Neural progenitor cell (in vitro differentiated cells): ENCODE data around the gene MRPS12. TPM values are rescaled to one million over a fixed set of nuclear protein-coding genes. Genes with fewer than 3 reads are reported as not detected.

Experiments
- DNase-seq: peaks from one replicate; pipeline ENCODE4 v3.0.0-alpha.2; 2016; ENCODE audit warnings: low spot score
- H2AFZ ChIP-seq: fragments of 200-600 bp; sonication (generic); replicated peaks from 2 replicates; pipeline ENCODE4 v1.6.1; 2016; ENCODE audit warnings: antibody characterized with exemption
- H3F3A ChIP-seq: fragments of 200-600 bp; sonication (generic); 2 replicates; pipeline ENCODE4 v1.6.1; 2016; ENCODE audit warnings: antibody characterized with exemption, low read depth
- H3K27ac ChIP-seq: fragments of 200-600 bp; sonication (generic); 2 replicates; pipeline ENCODE4 v1.5.1; 2016; ENCODE audit warnings: mild to moderate bottlenecking
- H3K27me3 ChIP-seq: fragments of 200-600 bp; sonication (generic); 2 replicates; pipeline ENCODE4 v1.6.1; 2016; ENCODE audit warnings: mild to moderate bottlenecking, moderate library complexity
- H3K36me3 ChIP-seq: fragments of 200-600 bp; sonication (generic); 2 replicates; pipeline ENCODE4 v1.5.1; 2016
- H3K4me1 ChIP-seq: fragments of 200-600 bp; sonication (generic); 2 replicates; pipeline ENCODE4 v1.6.1; 2016; ENCODE audit warnings: mixed run types
- H3K4me2 ChIP-seq: fragments of 200-600 bp; sonication (generic); 2 replicates; pipeline ENCODE4 v1.6.1; 2016
- H3K4me3 ChIP-seq: fragments of 200-600 bp; sonication (generic); 2 replicates; pipeline ENCODE4 v1.5.1; 2016
- H3K79me2 ChIP-seq: fragments of 200-600 bp; sonication (generic); 2 replicates; pipeline ENCODE4 v1.6.1; 2016; ENCODE audit warnings: low read depth
- H3K9ac ChIP-seq: fragments of 200-600 bp; sonication (generic); 2 replicates; pipeline ENCODE4 v1.6.1; 2016
- H3K9me3 ChIP-seq: fragments of 200-600 bp; sonication (generic); 2 replicates; pipeline ENCODE4 v1.5.1; 2016; ENCODE audit warnings: low read depth
- H4K20me1 ChIP-seq: fragments of 200-600 bp; sonication (generic); 2 replicates; pipeline ENCODE4 v1.6.1; 2016; ENCODE audit warnings: low read depth
- H3K27ac Mint-ChIP-seq: 3 replicates; pipeline ENCODE4 v1.8.0; 2021; ENCODE audit warnings: mixed read lengths
- H3K27me3 Mint-ChIP-seq: 2 replicates; pipeline ENCODE4 v1.8.0; 2022; ENCODE audit warnings: low read depth, mild to moderate bottlenecking, inconsistent platforms, moderate library complexity, mixed read lengths; ENCODE audit not compliant: insufficient read depth
- H3K36me3 Mint-ChIP-seq: 3 replicates; pipeline ENCODE4 v1.8.0; 2021; ENCODE audit warnings: mixed read lengths
- H3K4me1 Mint-ChIP-seq: 3 replicates; pipeline ENCODE4 v1.8.0; 2021; ENCODE audit warnings: mixed read lengths
- H3K4me3 Mint-ChIP-seq: 3 replicates; pipeline ENCODE4 v1.8.0; 2021; ENCODE audit warnings: mild to moderate bottlenecking, moderate library complexity, mixed read lengths
- H3K9me3 Mint-ChIP-seq: 3 replicates; pipeline ENCODE4 v1.8.0; 2020; ENCODE audit warnings: mixed read lengths
- EZH2 ChIP-seq: fragments of 200-600 bp; sonication (generic); IDR thresholded peaks from 2 replicates; pipeline ENCODE4 v1.6.1; 2017; ENCODE audit warnings: antibody characterized with exemption, mild to moderate bottlenecking, moderate library complexity
- EZH2phosphoT487 ChIP-seq: fragments of 200-600 bp; sonication (generic); IDR thresholded peaks from 2 replicates; pipeline ENCODE4 v1.6.1; 2017; ENCODE audit warnings: antibody characterized with exemption
- total RNA-seq: library from RNA; depleted of rRNA; stranded (reverse); fragments of >200 nt; gene quantifications from 2 replicates; pipeline ENCODE4 v1.2.3, GENCODE V29; 2015; ENCODE audit warnings: low replicate concordance
- TF ChIP-seq, protein P1 (sequence below): fragments of 200-600 bp; sonication (generic); IDR thresholded peaks from 2 replicates; pipeline ENCODE4 v1.5.1; 2017; ENCODE audit warnings: antibody characterized with exemption, mild to moderate bottlenecking

The MRPS12 gene
- total RNA-seq, 1 donor from 2014 or later, result 9.2 TPM

GRCh38 chr19:38899447-38900201, 31.1 kb upstream of the MRPS12 start, which contains the start of the genes NFKBIB and SIRT2:
NFKBIB (plus strand) TSS chr19:38899969; CDS start chr19:38900033, 64 bp downstream.
SIRT2 (minus strand) TSS chr19:38899618; CDS start chr19:38899521, 97 bp downstream.
- H3K9ac ChIP-seq, result peak within 1 kb of the TSS; percentile 28
- Mint-ChIP-seq H3K36me3 (peaks cover 2% of the 10 kb centered on the region), H3K27ac (peak within 1 kb of the TSS; percentile 14), H3K9me3 (no peaks in the 10 kb centered on the region), H3K4me3 (peak within 1 kb of the TSS; percentile 98), H3K27me3 (peaks cover 7% of the 10 kb centered on the region), H3K4me1 (peaks cover 11% of the 10 kb centered on the region)
- peaks cover 16% of the 10 kb centered on the region for H3K79me2 ChIP-seq
- no peak for TF ChIP-seq EZH2phosphoT487
- TF ChIP-seq EZH2, result no peak
- TF ChIP-seq, protein P1, sequence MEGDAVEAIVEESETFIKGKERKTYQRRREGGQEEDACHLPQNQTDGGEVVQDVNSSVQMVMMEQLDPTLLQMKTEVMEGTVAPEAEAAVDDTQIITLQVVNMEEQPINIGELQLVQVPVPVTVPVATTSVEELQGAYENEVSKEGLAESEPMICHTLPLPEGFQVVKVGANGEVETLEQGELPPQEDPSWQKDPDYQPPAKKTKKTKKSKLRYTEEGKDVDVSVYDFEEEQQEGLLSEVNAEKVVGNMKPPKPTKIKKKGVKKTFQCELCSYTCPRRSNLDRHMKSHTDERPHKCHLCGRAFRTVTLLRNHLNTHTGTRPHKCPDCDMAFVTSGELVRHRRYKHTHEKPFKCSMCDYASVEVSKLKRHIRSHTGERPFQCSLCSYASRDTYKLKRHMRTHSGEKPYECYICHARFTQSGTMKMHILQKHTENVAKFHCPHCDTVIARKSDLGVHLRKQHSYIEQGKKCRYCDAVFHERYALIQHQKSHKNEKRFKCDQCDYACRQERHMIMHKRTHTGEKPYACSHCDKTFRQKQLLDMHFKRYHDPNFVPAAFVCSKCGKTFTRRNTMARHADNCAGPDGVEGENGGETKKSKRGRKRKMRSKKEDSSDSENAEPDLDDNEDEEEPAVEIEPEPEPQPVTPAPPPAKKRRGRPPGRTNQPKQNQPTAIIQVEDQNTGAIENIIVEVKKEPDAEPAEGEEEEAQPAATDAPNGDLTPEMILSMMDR, result no peak
- peak within 1 kb of the TSS; percentile 60 for H3K4me3 ChIP-seq
- peak within 1 kb of the TSS; percentile 86 for H3K4me2 ChIP-seq
- no peaks in the 10 kb centered on the region for H3K36me3 ChIP-seq
- peaks cover 11% of the 10 kb centered on the region for H3F3A ChIP-seq
- H2AFZ ChIP-seq, result peak within 1 kb of the TSS; percentile 86
- H3K27ac ChIP-seq, result no peak within 1 kb of the TSS
- DNase-seq, result peak; percentile 100
- no peaks in the 10 kb centered on the region for H3K9me3 ChIP-seq
- H3K27me3 ChIP-seq, result peaks cover 11% of the 10 kb centered on the region
- peaks cover 11% of the 10 kb centered on the region for H3K4me1 ChIP-seq
- no peaks in the 10 kb centered on the region for H4K20me1 ChIP-seq

- peaks cover 7% of the 10 kb centered on the region for H3K27me3 Mint-ChIP-seq
- Histone ChIP-seq H4K20me1 (no peaks in the 10 kb centered on the region), H3K79me2 (peaks cover 16% of the 10 kb centered on the region), H3F3A (peaks cover 11% of the 10 kb centered on the region), H3K9me3 (no peaks in the 10 kb centered on the region), H3K27ac (no peak overlapping the region), H3K4me3 (peak overlapping the region; percentile 60), H3K9ac (peak overlapping the region; percentile 28), H3K4me2 (peak overlapping the region; percentile 81), H2AFZ (peak overlapping the region; percentile 47), H3K36me3 (no peaks in the 10 kb centered on the region), H3K4me1 (peaks cover 11% of the 10 kb centered on the region), H3K27me3 (peaks cover 11% of the 10 kb centered on the region)
- no peak overlapping the region for H3K27ac Mint-ChIP-seq
- H3K36me3 Mint-ChIP-seq, result peaks cover 2% of the 10 kb centered on the region
- TF ChIP-seq EZH2phosphoT487, result no peak
- TF ChIP-seq EZH2, result no peak
- TF ChIP-seq, protein P1, result no peak
- peaks cover 11% of the 10 kb centered on the region for H3K4me1 Mint-ChIP-seq
- H3K9me3 Mint-ChIP-seq, result no peaks in the 10 kb centered on the region
- H3K4me3 Mint-ChIP-seq, result peak overlapping the region; percentile 88
- no peak for DNase-seq
These were observed 30.5 kb upstream of the MRPS12 start for GRCh38 chr19:38900202-38900629.

- no peaks in the 10 kb centered on the region for H3K9me3 Mint-ChIP-seq
- peak overlapping the region; percentile 60 for H3K4me3 ChIP-seq
These were observed 30.0 kb upstream of the MRPS12 start for GRCh38 chr19:38900743-38901190.

More at GRCh38 chr19:38900743-38901190, 30.0 kb upstream of the MRPS12 start:
- H2AFZ ChIP-seq, result peak overlapping the region; percentile 47
- H3K36me3 Mint-ChIP-seq, result peaks cover 3% of the 10 kb centered on the region
- H4K20me1 ChIP-seq, result no peaks in the 10 kb centered on the region
- peaks cover 11% of the 10 kb centered on the region for H3K27me3 ChIP-seq
- no peak overlapping the region for H3K27ac ChIP-seq
- H3K79me2 ChIP-seq, result peaks cover 16% of the 10 kb centered on the region
- H3K4me1 ChIP-seq, result peaks cover 11% of the 10 kb centered on the region
- H3K4me1 Mint-ChIP-seq, result peaks cover 11% of the 10 kb centered on the region
- no peak for DNase-seq
- no peaks in the 10 kb centered on the region for H3K36me3 ChIP-seq
- H3K9me3 ChIP-seq, result no peaks in the 10 kb centered on the region
- H3K9ac ChIP-seq, result peak overlapping the region; percentile 28
- H3K4me3 Mint-ChIP-seq, result peak overlapping the region; percentile 88
- H3K4me2 ChIP-seq, result peak overlapping the region; percentile 81
- TF ChIP-seq EZH2, result no peak
- TF ChIP-seq, protein P1, result no peak
- TF ChIP-seq EZH2phosphoT487, result no peak
- peak overlapping the region; percentile 1 for H3K27ac Mint-ChIP-seq
- peaks cover 7% of the 10 kb centered on the region for H3K27me3 Mint-ChIP-seq
- peaks cover 11% of the 10 kb centered on the region for H3F3A ChIP-seq
